HG03066 (cell line): ENCODE data around the gene CHST10.
"Not testable (repeated sequence)": the region's sequence is repeated elsewhere in the genome, so short reads cannot be mapped to it uniquely, and the experiment has no call there.

Source experiments
- ATAC-seq: cut with Tn5 transposase; IDR thresholded peaks from one replicate; pipeline ENCODE4 v1.9.1; 2021; ENCODE audit warnings: low read depth; ENCODE audit not compliant: unreplicated experiment

The CHST10 gene

GRCh38 chr2:100395532-100396350 is 21.7 kb downstream of the CHST10 start:
- no peak for ATAC-seq

GRCh38 chr2:100394111-100394641 is 23.3 kb downstream of the CHST10 start:
- peak; percentile 39 for ATAC-seq

- ATAC-seq, result no peak
Observed at GRCh38 chr2:100393362-100393761, 24.1 kb downstream of the CHST10 start.

- no peak for ATAC-seq
Observed at GRCh38 chr2:100392715-100393114, 24.8 kb downstream of the CHST10 start.

- ATAC-seq, result no peak
Observed at GRCh38 chr2:100391735-100392515, 25.5 kb downstream of the CHST10 start.

- ATAC-seq, result no peak
Observed at GRCh38 chr2:100390001-100390940, 27.2 kb downstream of the CHST10 start.

- no peak for ATAC-seq
Observed at GRCh38 chr2:100388703-100389102, 28.8 kb downstream of the CHST10 start.

- no peak for ATAC-seq
Observed at GRCh38 chr2:100383954-100384353, 33.5 kb downstream of the CHST10 start.

- no peak for ATAC-seq
Observed at GRCh38 chr2:100383306-100383705, 34.2 kb downstream of the CHST10 start.

- ATAC-seq, result peak; percentile 86
Observed at GRCh38 chr2:100381240-100381639, 36.2 kb downstream of the CHST10 start.

- ATAC-seq, result no peak
Observed at GRCh38 chr2:100380681-100381080, 36.8 kb downstream of the CHST10 start.

- no peak for ATAC-seq
Observed at GRCh38 chr2:100376836-100377235, 40.6 kb downstream of the CHST10 start.

- ATAC-seq, result no peak
Observed at GRCh38 chr2:100367163-100367562, 50.3 kb downstream of the CHST10 start.

- ATAC-seq, result no peak
Observed at GRCh38 chr2:100365434-100365833, 52.0 kb downstream of the CHST10 start.

GRCh38 chr2:100362269-100362668 is 55.2 kb downstream of the CHST10 start:
- ATAC-seq, result not testable (repeated sequence)

- no peak for ATAC-seq
Observed at GRCh38 chr2:100359576-100359975, 57.9 kb downstream of the CHST10 start.

- no peak for ATAC-seq
Observed at GRCh38 chr2:100358554-100358953, 58.9 kb downstream of the CHST10 start.

- no peak for ATAC-seq
Observed at GRCh38 chr2:100352521-100352920, 64.9 kb downstream of the CHST10 start.

- ATAC-seq, result no peak
Observed at GRCh38 chr2:100350661-100351185, 66.7 kb downstream of the CHST10 start.

- not testable (repeated sequence) for ATAC-seq
Observed at GRCh38 chr2:100345144-100345543, 72.3 kb downstream of the CHST10 start.
